GM12892 (cell line): ENCODE results near the gene NFE2.

Experiments used
- DNase-seq: peaks from one replicate; pipeline ENCODE4 v3.0.0; 2011; ENCODE audit not compliant: insufficient read length
- FAIRE-seq: peaks from 2 replicates; lab custom pipeline; 2011; peaks lifted over from hg19 to GRCh38; lab: Jason Lieb, UNC
- POLR2A ChIP-seq: IDR thresholded peaks from 2 replicates; pipeline ENCODE4 v1.6.1; 2011; ENCODE audit warnings: low read depth, low read length, control low read depth
- POLR2AphosphoS5 ChIP-seq: IDR thresholded peaks from 2 replicates; pipeline ENCODE4 v1.6.1; 2011; ENCODE audit warnings: low read depth, low read length, control low read depth
- TAF1 ChIP-seq: IDR thresholded peaks from 2 replicates; pipeline ENCODE4 v1.6.1; 2011; ENCODE audit warnings: low read depth, mild to moderate bottlenecking, control low read depth, low read length, borderline replicate concordance

The NFE2 gene

DNA sequence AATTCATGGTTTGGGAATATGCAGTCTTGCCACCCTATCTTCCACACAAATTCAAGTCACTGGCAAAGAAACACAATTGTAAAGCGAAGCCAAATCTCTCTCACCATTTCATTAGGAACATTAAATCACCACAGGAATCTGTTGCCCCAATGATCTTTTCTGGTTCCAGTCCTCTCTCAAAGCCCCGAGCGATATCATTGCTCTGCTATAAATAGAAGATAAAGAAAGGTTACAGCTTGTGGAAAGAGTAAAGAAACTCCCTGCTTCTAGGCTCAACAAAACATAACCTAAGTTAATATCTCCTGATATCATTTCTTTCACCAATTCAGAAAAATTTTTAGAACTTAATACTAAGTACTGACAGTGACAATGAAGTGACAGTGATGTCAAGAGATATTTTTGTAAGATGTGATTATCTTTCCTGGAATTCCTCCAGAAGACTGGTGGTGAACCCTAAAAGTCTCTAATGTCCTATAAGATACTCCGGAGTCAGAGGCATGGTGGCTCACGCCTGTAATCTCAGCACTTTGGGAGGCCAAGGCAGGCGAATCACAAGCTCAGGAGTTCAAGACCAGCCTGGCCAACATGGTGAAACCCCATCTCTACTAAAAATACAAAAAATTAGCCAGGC lies 54.7 kb downstream of the NFE2 start:
- no peak for TF ChIP-seq TAF1
- TF ChIP-seq POLR2A: no peak
- no peak for TF ChIP-seq POLR2AphosphoS5
- no peak for DNase-seq
- no peak for FAIRE-seq
